HepG2 (cell line): Measurements from ENCODE around the gene USP24. TPM values are rescaled to one million over a fixed set of nuclear protein-coding genes. Genes with fewer than 3 reads are reported as not detected.

Source experiments
- BRCA1 ChIP-seq: sonication (generic); formaldehyde crosslinking; IDR thresholded peaks from 2 replicates; pipeline ENCODE4 v1.4.0; 2020; ENCODE audit warnings: missing genetic modification reagents
- ELF1 ChIP-seq: sonication (generic); formaldehyde crosslinking; IDR thresholded peaks from 2 replicates; pipeline ENCODE4 v1.4.0; 2020; ENCODE audit warnings: missing genetic modification reagents
- HNRNPK ChIP-seq: fragments of 200-400 bp; formaldehyde crosslinking; IDR thresholded peaks from 2 replicates; pipeline ENCODE4 v1.6.1; 2018; ENCODE audit warnings: low read length, low read depth, moderate library complexity, mild to moderate bottlenecking; ENCODE audit not compliant: poor library complexity, severe bottlenecking
- HNRNPLL ChIP-seq: fragments of 200-400 bp; formaldehyde crosslinking; IDR thresholded peaks from 2 replicates; pipeline ENCODE4 v1.6.1; 2017; ENCODE audit warnings: mild to moderate bottlenecking, low read depth, low read length; ENCODE audit not compliant: poor library complexity, severe bottlenecking
- KDM1A ChIP-seq: IDR thresholded peaks from 2 replicates; pipeline ENCODE4 v1.6.1; 2016; ENCODE audit warnings: missing compliant biosample characterization
- MXD3 ChIP-seq: IDR thresholded peaks from 2 replicates; pipeline ENCODE4 v1.6.1; 2016; ENCODE audit warnings: mild to moderate bottlenecking, missing biosample characterization, missing genetic modification reagents
- NAIF1 ChIP-seq: sonication (generic); formaldehyde crosslinking; IDR thresholded peaks from 2 replicates; pipeline ENCODE4 v1.5.0; 2020; ENCODE audit warnings: mild to moderate bottlenecking, missing genetic modification reagents, borderline replicate concordance
- RBM22 ChIP-seq: fragments of 200-400 bp; formaldehyde crosslinking; optimal IDR thresholded peaks from 2 replicates; pipeline ENCODE3; 2017; ENCODE audit warnings: mild to moderate bottlenecking, low read length, moderate library complexity
- REST ChIP-seq, 2 experiments: IDR thresholded peaks; 2 replicates each; pipeline ENCODE4 v1.6.1; 2011 to 2012; ENCODE audit warnings: low read length in 2 of 2, borderline replicate concordance in 1 of 2, low read depth in 1 of 2, mild to moderate bottlenecking in 1 of 2, moderate library complexity in 1 of 2
- RORA ChIP-seq: sonication (generic); formaldehyde crosslinking; IDR thresholded peaks from 2 replicates; pipeline ENCODE4 v1.5.0; 2020; ENCODE audit warnings: mild to moderate bottlenecking, missing genetic modification reagents, moderate library complexity
- SNAI1 ChIP-seq: sonication (generic); formaldehyde crosslinking; IDR thresholded peaks from 2 replicates; pipeline ENCODE4 v1.5.0; 2020; ENCODE audit warnings: mild to moderate bottlenecking, missing genetic modification reagents, borderline replicate concordance
- SOX13 ChIP-seq, 3 experiments: fragments of 450-650 bp in 1 of 3; sonication (generic) in 1 of 3; formaldehyde crosslinking in 1 of 3; IDR thresholded peaks in 2 of 3; conservative IDR thresholded peaks in 1 of 3; 2 replicates each; pipeline versions ENCODE4 v1.5.0 to v1.6.1; 2016 to 2020; ENCODE audit warnings: antibody characterized with exemption in 1 of 3, mild to moderate bottlenecking in 1 of 3, missing compliant biosample characterization in 1 of 3, missing genetic modification reagents in 1 of 3, moderate library complexity in 1 of 3
- ZFP91 ChIP-seq: sonication (generic); formaldehyde crosslinking; IDR thresholded peaks from 2 replicates; pipeline ENCODE4 v1.9.0; 2022; ENCODE audit warnings: missing genetic modification reagents, mild to moderate bottlenecking, borderline replicate concordance
- ZNF253 ChIP-seq: sonication (generic); formaldehyde crosslinking; IDR thresholded peaks from 2 replicates; pipeline ENCODE4 v1.8.0; 2022; ENCODE audit warnings: mild to moderate bottlenecking, missing genetic modification reagents, borderline replicate concordance
- ZNF850 ChIP-seq: sonication (generic); formaldehyde crosslinking; conservative IDR thresholded peaks from 2 replicates; pipeline ENCODE4 v1.9.0; 2021; ENCODE audit warnings: mild to moderate bottlenecking, missing genetic modification reagents
- ZZZ3 ChIP-seq: sonication (generic); formaldehyde crosslinking; IDR thresholded peaks from 2 replicates; pipeline ENCODE4 v1.4.0; 2020; ENCODE audit warnings: missing genetic modification reagents, mild to moderate bottlenecking, borderline replicate concordance
- polyA plus RNA-seq, 8 experiments: library from polyadenylated mRNA; depleted of rRNA in 3 of 8; stranded (reverse) in 7 of 8; unstranded in 1 of 8; fragments of >200 nt; fragmentation: Illumina TruSeq in 4 of 8; extraction: Trizol in 4 of 8; gene quantifications; 2 replicates each; pipeline versions ENCODE4 v1.2.1 to v1.2.3, GENCODE V29; 2011 to 2016; ENCODE audit warnings: low read depth in 4 of 8, missing spikeins in 1 of 8, mixed read lengths in 1 of 8; ENCODE audit not compliant: insufficient read depth in 1 of 8
- total RNA-seq, 5 experiments: library from RNA; depleted of rRNA; stranded (reverse); fragments of >200 nt; fragmentation: Illumina TruSeq; extraction: Trizol; gene quantifications; 2 replicates each; pipeline ENCODE4 v1.2.3, GENCODE V29; 2016; ENCODE audit warnings: low read depth in 1 of 5
- TF ChIP-seq, protein P1 (sequence below): sonication (generic); formaldehyde crosslinking; IDR thresholded peaks from 2 replicates; pipeline ENCODE4 v1.4.0; 2020; ENCODE audit warnings: missing genetic modification reagents

USP24 gene
- total and polyA plus RNA-seq, 2 of the 13 experiments (the other 11 are each of a cell fraction or from before 2014, with no cell fraction given): 18.8 to 47.6 TPM

DNA sequence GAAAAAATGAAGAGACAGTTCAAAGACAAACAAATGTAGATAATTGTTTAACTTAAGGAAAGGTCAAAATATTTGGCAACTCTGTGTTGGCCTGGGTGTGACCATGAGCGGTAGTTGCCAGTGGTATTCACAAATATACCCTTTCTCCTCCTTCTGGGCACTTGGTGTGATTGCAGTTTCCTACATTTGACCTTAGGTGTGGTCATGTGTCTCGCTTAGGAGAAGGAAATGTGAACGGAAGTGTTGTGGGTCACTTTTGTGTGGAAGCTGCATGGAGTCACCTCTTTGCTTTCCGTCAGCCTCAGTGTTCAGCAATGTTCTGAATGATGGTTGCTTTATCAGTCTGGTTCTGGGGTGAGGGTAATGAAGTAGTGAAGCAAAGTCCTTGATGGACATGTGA is 179.3 kb downstream of the USP24 start (continued):
- TF ChIP-seq NAIF1 (CRISPR knock-in tag): no peak
- no peak for TF ChIP-seq ZFP91 (CRISPR knock-in tag)
- TF ChIP-seq RORA: no peak
- TF ChIP-seq, protein P1, sequence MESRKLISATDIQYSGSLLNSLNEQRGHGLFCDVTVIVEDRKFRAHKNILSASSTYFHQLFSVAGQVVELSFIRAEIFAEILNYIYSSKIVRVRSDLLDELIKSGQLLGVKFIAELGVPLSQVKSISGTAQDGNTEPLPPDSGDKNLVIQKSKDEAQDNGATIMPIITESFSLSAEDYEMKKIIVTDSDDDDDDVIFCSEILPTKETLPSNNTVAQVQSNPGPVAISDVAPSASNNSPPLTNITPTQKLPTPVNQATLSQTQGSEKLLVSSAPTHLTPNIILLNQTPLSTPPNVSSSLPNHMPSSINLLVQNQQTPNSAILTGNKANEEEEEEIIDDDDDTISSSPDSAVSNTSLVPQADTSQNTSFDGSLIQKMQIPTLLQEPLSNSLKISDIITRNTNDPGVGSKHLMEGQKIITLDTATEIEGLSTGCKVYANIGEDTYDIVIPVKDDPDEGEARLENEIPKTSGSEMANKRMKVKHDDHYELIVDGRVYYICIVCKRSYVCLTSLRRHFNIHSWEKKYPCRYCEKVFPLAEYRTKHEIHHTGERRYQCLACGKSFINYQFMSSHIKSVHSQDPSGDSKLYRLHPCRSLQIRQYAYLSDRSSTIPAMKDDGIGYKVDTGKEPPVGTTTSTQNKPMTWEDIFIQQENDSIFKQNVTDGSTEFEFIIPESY (CRISPR knock-in tag): no peak
- no peak for TF ChIP-seq ELF1 (CRISPR knock-in tag)
- no peak for TF ChIP-seq MXD3
- TF ChIP-seq SOX13 (IDR thresholded peaks at IDR 0.05): no peak
- peak in 1 of 2 experiments; percentile 26; a peak in 1 of 4 replicates for TF ChIP-seq SOX13 (CRISPR knock-in tag; conservative IDR thresholded peaks at IDR 0.05 in 1 of 2, IDR thresholded peaks at IDR 0.05 in 1 of 2)
- no peak for TF ChIP-seq RBM22
- no peak for TF ChIP-seq HNRNPLL
- TF ChIP-seq REST (IDR thresholded peaks at IDR 0.05; ENCODE audit: borderline replicate concordance in 1 of 2, low read depth in 1 of 2, low read length in 2 of 2): no peak
- no peak for TF ChIP-seq ZZZ3 (CRISPR knock-in tag)
- no peak for TF ChIP-seq SNAI1 (CRISPR knock-in tag)
- no peak for TF ChIP-seq BRCA1 (CRISPR knock-in tag)
- TF ChIP-seq KDM1A: no peak
- TF ChIP-seq ZNF253 (CRISPR knock-in tag): no peak
- no peak for TF ChIP-seq HNRNPK
- TF ChIP-seq ZNF850 (CRISPR knock-in tag): no peak
